ENCODE results near the gene HES5.
"Not testable (repeated sequence)": the region's sequence is repeated elsewhere in the genome, so short reads cannot be mapped to it uniquely, and the experiment has no call there.

DNA sequence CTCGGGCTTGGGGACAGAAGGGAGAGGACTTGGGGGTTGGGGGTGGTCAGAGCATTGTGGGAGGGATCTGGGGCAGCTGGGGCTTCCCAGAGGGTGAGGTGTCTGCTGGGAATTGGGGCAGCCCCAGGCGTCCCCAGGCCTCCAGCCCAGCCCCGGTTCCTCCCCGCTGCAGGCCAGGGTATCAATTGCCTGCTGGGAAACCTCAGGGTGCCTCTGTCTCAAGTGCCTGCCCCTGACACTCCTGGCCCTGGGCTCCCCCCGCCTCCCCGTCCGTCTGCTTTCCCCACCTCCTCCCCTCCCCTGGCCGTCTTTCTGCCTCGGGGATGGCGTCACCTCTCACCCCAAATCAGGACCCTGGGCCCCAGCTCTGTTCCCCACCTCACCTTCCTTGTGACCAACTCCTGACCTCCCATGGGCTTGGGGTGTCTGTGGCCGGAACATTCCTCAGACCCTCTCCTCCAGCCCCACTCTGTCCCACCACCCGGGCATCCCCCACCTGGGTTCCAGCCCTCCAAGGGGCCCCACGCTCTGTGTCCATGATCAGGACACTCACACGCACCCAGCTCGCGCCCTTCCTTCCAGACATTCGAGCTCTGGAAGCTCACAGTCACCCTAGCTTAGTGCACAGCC lies 38.2 kb upstream of the HES5 start:
- TF ChIP-seq, protein P1, sequence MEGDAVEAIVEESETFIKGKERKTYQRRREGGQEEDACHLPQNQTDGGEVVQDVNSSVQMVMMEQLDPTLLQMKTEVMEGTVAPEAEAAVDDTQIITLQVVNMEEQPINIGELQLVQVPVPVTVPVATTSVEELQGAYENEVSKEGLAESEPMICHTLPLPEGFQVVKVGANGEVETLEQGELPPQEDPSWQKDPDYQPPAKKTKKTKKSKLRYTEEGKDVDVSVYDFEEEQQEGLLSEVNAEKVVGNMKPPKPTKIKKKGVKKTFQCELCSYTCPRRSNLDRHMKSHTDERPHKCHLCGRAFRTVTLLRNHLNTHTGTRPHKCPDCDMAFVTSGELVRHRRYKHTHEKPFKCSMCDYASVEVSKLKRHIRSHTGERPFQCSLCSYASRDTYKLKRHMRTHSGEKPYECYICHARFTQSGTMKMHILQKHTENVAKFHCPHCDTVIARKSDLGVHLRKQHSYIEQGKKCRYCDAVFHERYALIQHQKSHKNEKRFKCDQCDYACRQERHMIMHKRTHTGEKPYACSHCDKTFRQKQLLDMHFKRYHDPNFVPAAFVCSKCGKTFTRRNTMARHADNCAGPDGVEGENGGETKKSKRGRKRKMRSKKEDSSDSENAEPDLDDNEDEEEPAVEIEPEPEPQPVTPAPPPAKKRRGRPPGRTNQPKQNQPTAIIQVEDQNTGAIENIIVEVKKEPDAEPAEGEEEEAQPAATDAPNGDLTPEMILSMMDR (conservative IDR thresholded peaks at IDR 0.05; ENCODE audit: low read length) = not testable (repeated sequence)
- TF ChIP-seq EZH2phosphoT487 (IDR thresholded peaks at IDR 0.05; ENCODE audit: borderline replicate concordance, low read depth, low read length) = not testable (repeated sequence)
